ENCODE measurements around the gene STAT5B.
"Not testable (repeated sequence)": the region's sequence is repeated elsewhere in the genome, so short reads cannot be mapped to it uniquely, and the experiment has no call there.

- TF ChIP-seq POLR2A, POLR2AphosphoS5 (IDR thresholded peaks at IDR 0.05; ENCODE audit: low read depth, low read length): not testable (repeated sequence)
These were observed 56.9 kb downstream of the STAT5B start for GRCh38 chr17:42219280-42219679.

Data from GM12892 (cell line).